ENCODE results near the gene GARNL3.

Gene GARNL3

DNA sequence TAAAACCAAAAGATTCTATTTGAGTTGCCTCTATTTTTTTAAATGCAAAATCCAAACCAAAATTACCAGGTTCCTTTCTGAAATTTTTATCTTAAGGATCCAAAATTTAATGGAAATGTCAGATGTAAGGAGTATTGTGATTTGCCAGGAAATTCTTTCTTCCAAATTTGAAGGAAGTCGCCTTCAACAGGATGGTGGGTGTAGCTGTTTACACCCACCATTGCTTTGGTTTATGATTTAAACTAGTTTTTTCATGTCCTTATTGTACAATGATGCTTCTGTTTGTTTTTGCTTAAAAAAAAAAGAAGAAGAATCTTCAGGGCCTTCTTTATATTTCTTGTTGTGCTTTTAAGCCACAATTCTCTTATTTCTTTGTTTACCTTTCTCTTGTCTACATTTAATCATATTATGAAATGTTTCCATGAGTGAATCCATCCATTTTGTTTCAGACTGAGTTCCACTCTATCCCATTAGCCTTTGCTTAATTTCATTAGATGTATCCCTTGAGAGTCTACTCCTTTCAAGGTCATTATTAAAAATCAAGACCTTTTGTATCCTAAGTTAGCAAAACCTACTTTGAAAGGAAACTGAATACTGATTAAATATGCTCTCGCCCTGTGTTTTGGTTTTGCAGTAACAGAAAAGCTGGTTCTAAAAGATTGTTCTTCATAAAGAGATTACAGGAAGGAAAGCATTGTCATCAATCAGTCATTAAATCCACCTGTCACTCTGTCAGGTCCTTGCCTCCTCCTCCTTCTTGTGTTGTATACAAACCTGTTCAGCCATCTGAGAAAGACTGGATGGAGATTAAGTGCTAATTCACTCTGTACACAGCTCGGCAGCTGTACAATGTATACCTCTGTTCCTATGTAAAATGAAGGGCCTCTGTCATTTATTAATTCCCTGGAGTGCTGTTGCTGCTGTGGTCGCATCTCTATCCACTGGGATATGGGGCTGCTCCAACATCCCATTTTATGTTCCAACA is 86.9 kb downstream of the GARNL3 start:
- DNase-seq (ENCODE audit: low spot score) = no peak

DNA sequence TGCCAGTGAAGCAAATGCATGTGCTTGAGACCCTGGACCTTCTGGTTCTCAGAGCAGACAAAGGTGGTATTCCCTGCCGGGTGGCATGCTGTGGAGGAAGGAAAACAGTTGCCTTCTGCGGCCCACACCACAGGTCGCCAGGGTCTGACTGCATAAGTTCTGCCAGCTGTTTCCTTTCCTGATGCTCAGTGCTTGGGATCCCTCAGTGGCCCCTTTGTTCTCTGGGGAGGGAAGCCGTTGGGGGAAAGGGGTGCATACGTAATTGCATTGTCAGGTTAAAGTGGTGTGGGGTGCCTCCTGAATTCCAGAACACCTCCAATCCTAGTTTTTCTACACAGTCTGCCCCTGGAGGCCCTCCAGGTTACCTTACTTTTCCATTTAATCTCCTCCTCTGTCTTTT is 89.3 kb downstream of the GARNL3 start:
- no peak for DNase-seq (ENCODE audit: low spot score)

DNA sequence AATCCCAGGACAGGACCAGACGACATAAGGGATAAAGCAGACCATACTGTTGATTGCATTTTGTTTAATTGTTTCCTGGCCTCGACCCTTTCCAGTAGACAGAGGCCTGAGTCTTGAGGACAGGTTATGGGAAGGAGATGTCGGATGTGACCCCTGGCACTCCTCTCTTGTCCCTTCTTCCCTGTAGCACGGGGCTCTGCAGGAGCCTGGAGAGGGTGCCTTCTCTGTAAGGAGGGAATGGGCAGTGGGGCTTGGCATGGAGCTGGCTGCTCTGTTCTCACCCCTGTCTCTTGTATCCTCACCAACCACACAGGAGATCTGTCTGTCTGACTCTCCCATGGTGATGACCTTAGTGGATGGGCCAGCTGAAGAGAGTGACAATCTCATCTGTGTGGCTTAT is 92.3 kb downstream of the GARNL3 start:
- DNase-seq (ENCODE audit: low spot score) = no peak

DNA sequence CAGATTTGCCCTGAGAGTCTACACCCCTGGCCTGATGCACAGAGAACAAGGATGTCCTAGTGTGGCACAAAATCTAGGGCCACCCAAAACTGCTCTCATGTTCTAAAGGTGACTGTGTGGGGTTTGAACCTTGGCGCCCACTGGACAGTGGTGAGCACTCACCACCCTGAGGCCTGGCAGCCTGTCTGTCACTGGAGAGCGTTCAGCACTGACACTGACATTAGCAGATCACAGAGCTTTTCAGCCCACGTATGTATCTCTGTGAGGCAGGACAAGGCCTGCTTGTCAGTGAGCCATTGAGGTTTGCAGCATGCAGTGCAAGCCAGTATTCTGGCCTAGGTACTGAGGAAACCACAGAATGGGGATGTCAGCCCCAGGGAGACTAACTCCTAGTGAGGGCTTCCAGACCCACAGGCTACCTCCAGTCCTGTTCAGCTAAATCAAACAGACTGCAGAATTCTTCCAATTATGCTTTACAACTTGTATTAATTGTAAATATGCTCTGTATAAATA is 93.5 kb downstream of the GARNL3 start:
- DNase-seq (ENCODE audit: low spot score) = no peak

DNA sequence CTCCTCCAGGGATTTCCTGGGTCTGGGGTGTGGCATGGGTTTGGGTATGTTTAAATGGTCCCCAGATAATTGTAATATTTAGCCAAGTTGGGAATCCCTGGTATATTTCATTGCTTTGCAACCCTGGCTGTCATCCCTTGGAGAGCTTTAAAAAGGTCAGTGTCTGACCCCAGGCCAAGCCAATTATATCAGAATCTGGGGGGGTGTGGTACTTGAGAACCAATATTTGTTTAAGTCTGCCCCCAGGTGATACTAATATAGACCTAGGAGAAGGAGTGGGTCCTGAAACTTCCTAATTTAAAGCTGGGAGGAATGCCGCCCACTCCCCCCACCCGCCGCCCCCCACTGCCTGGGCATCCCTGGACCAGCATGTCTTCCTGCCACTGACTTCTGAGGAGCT is 94.2 kb downstream of the GARNL3 start:
- no peak for DNase-seq (ENCODE audit: low spot score)

DNA sequence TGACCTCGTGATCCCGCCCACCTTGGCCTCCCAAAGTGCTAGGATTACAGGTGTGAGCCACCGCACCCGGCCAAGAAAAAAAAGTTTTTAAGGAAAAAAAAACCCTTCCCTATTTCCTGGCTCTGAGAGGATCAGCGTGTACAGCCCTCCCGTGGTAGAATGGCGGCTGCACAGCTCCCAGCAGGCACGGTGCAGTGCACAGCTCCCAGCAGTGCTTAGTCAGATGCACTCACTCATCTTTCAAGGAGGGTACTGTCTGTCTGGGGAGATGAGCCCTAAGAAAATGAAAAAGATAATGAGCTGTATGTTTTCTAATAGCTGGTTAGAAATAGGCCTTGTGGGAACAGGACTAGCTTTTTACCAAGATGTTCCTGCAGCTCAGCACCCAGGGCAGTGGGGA is 95.7 kb downstream of the GARNL3 start:
- DNase-seq (ENCODE audit: low spot score) = no peak

DNA sequence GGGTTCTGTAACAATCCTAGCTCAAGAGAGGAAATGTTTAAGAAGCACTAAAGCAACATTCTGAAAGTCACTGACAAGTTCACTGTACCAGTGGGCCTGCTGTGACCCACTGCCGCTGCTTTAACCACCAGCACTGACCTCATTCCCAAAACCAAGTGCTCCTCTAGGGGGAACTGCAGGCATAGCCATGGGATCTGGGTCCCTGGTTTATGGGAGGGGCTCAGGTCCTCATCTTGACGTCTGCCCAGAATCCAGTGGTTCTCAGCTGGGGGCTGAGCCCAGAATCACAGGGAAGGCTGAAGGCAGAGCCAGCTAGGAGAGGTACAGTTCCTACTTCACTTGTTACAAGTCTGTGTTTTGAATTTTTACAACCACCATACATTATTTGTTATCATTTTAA is 96.3 kb downstream of the GARNL3 start:
- no peak for DNase-seq (ENCODE audit: low spot score)

DNA sequence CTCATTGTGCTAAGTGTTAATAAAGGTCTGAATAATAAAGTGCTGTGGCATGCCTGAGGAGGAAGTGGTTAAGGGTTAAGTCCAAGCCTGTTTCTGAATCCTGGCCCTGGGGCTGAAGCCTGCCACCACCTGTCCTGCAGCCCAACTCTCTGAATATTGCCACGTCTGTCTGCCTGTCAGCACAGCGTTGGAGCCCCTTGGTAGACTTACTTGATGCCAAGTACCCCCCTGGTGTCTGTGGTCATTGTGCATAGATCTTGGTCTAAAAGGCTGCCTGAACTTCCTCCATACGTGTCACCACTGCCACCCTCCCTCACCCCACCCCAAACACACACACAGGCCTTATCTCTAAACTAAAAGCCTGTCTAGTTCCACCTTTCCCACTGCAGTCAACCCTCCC is 97.0 kb downstream of the GARNL3 start:
- no peak for DNase-seq (ENCODE audit: low spot score)

DNA sequence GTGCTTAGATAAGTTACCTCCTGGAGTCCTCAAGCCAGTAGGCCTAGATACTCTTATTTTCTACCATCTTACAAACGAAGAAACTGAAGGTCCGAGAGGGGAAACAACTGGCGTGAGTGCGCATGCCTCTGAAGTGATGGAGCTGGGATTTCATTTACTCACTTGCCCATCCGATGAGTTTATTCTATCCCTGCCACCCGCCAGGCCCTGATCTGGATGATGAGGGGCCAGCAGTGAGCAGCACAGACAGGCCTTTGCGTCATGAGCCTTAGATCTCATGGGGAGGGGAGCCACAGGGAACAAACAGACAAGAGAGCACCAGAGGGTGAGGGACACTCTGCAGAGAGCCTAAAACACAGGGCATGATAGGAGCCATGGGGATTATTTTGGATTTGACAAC is 98.3 kb downstream of the GARNL3 start:
- no peak for DNase-seq (ENCODE audit: low spot score)

DNA sequence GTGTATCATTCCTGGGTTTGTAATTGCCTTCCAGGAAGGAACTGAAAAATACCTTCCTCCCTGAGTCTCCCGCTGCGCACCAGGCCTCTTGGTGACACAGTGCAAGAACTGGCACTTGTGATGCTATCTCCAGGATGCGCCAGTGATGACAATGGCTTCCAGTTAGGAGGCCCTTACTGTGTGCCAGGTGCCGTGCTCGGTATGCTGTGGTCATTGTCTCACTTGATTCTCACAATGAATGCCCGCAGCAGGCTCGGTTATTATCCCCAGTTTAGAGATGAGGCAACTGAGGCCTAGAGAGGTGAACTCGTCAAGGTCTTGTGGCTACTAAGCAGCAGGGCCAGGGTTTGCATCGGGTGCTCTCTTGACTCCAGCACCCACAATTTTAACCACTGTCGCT is 100.9 kb downstream of the GARNL3 start:
- no peak for DNase-seq (ENCODE audit: low spot score)

DNA sequence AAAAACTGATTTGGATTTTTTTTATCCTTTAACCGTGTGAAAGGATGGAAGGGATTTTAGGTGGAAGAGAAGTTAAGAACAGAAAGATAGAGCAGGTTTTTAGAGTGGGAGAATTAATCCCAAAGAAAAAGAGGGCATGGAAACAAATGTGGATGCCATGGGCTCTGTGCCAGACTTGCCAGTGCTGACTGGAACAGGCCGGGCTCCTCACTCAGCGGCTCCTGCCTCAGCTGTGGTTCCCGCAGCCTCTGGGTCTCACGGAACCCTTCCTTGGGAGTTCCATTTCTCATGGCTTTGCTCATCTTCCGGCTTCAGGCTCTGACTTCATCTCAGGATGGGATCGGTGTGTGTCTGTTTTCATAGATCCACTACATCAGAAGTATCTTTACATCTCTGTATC is 102.0 kb downstream of the GARNL3 start:
- no peak for DNase-seq (ENCODE audit: low spot score)

DNA sequence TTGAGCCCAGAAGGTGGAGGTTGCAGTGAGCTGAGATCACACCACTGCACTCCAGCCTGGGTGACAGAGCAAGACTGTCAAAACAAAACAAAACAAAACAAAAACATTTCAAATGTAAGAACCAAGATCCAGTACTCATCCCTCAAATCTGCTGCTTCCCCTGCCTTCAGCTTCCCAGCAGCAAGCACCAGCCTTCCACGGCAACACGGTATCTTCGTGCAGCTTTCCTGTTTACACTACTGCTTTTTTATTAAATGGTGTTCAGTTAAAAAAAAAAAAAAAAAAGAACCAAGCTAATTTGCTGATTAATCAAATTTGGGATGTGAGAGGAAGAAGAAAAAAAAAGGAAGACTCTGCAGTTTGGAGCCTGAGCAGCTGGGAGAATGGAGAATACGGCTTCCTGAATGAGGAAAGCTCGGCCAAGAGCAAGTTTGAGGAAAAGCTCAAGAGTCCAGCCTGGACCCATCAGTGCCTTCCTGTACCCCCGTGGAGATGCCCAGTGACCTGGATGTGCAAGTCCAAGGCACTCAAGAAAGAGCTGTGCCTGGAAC is 104.4 kb downstream of the GARNL3 start:
- DNase-seq (ENCODE audit: low spot score) = no peak

DNA sequence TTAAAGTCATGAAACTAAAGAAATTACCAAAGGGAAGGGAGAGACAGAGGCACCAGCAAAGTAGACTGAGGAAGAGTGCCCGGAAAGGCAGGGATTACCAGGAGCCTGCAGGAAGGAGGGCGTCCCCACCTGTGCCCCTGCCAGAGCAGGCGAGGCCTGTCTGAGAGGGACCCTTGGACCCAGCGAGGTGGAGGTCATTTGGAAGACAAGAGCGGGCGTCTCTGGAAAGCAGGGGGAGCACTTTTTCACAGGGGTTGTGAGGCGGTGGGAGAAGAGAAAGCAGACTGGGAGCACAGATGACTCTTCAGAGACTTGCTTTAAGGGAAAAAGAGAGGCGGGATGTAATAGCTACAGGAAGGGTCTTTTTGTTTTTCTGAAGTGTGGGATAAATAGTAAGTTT is 104.9 kb downstream of the GARNL3 start:
- DNase-seq (ENCODE audit: low spot score) = no peak

DNA sequence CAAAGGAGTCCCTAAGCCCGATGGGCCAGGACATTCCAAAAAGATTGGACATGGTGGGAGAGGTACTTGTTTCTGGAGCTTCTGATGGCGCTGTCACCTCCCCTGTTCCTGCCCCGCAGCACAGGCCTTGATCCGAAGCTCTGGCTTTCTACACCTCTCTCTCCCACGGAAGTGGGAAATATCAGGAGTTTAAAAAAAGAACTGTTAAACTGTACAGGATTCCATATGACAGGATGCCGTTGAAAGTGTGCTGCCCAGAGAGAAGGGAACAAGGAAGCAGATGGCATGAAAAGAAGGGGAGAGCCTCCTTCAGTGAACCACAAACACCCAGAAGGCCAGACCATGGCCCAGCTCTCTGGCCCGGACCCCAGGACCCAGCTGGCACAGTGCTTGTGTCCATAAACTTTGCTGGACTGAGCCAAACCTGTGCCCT is 105.6 kb downstream of the GARNL3 start:
- no peak for DNase-seq (ENCODE audit: low spot score)

DNA sequence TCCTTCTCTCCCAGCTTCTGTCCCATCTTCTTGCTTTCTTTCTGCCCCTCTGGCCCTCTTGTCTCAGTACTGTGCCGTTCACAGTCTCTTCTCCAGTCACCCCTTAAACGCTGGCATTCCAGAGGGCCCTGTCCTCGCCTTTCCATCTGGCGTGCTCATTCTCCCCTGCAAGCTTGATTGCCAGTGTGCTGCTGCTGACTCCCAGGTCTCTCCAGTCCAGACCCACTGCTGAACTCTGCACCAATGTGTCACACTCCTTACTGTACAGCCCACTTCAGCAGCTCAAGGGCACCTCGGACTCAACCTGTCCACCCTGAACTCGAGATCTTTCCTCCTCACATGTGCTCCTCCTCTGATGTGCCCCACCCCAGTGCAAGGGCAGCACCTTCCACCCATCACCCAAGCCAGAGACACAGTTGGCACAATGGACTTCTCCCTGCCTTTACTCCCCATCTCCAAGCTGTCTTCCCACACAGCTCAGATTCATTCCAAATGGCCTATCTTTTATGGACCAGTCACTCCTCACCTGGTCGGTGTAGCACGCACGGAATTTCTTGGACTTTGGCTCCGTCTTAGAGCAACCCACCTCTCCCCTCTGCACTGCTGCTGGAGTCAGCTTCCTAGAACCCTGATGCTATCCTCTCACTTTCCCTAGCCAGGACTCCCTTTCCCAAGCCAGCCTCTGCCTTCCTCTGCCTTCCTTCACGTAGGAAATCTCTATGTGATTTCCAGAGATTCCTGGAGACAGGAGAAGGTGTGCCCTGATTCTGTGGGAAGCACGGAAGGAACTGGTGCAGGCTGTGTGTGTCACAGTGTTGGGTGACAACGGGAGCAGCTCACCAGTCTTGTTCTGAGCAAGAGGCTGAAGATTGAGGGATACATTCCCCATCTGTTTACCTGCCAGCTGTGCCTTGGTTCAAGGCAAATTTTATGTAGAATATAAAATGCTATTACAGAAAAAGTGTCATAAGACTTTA is 106.4 kb downstream of the GARNL3 start:
- no peak for DNase-seq (ENCODE audit: low spot score)

DNA sequence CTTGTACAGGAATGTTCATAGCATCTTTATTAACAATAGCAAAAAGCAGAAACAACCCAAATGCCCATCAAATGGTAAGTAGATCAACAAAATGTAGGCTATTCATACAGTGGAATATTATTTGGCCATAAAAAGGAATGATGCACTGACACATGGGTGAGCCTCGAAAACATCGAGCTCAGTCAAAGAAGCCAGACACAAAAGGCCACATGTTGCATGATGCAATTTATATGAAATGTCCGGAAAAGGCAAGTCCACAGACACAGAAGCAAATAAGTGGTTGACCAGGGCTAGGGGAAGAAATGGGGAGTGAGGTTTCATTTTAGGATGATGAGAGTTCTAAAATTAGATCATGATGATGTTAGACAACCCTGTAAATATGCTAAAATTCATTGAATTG is 115.9 kb downstream of the GARNL3 start:
- peak; percentile 58 for DNase-seq (ENCODE audit: low spot score)

DNA sequence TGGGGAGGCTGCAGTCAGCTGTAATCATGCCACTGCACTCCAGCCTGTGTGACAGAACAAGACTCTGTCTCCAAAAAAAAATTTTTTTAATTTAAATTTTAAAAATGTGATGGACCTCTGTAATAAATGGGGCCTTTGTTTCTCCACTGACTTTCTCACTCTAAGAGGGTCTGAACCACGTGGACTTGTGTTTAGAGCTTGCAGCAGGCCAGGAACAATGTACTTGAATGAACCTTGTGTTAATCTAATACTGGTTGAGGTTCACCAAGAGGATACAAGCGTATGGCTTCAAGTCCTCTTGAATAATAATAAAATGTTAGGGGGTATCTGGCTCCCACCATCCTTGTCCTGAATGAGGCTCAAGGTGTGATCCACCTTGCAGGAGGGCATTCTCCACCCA is 118.0 kb downstream of the GARNL3 start:
- no peak for DNase-seq (ENCODE audit: low spot score)

DNA sequence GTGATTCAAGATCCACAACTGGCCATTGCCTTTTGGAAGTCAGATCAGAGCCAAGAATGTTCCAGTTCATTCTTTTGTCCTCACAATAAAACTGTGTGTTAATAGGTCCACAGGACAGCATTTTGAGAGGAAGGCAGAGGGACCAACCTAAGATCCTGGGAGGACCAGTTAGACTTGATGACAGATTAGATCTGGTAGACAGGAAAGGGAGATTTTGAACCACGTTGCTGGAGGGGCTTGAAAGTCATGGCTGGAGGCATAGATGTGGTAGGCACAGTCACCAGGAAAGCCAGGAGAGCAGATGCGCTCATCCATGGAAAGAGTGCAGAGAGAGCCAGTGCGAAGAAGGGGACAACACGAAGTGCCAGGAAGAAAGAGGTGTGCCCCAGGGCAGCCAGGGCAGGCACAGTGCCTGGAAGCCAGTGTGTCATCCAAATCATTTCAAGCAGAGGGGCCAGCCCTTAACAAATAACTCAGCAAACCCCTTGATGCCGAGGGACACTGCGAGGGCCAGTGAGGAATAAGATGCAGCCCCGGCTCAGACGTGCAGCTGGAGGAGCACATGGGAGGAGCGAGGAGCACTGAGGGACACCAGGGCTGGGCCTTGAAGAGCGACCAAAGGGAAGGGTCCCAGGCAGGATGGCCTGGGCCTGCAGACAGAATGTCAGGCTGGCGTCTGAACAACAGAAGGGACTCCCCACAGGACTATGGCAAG is 119.6 kb downstream of the GARNL3 start:
- DNase-seq (ENCODE audit: low spot score) = no peak

DNA sequence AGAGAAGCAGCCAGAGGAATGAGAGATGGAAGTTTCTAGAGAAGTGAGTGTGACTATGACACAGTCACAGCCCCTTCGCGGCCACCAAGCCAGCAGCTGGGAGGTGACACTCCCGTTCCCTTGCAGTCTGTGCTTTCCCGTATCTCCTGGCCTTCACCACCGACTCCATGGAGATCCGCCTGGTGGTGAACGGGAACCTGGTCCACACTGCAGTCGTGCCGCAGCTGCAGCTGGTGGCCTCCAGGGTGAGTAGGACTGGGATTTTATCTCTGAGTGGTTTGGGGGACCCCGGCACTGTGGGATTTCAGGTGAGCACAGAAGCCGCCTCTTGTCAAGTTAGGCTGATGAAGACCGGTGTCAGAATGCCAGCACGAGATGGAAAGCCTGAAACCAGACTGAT is 120.3 kb downstream of the GARNL3 start:
- no peak for DNase-seq (ENCODE audit: low spot score)

DNA sequence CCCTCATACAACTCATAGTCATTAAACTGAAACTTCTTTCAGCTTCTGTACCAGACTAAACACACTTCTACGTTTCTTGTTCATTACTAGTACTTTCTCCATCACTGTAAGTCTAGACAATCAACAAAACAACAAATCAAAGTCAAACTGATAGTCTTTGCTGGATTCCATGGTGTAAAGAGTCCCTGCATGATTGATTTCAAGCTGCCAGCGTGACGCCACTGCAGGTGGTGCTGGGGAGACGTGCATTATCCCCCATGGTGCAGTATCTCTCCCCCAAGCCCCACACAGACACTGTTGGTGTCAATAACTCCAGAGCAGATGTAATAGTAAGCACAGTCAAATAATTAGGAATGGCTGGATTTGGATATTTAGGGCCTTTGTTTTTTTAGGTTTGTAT is 121.7 kb downstream of the GARNL3 start:
- no peak for DNase-seq (ENCODE audit: low spot score)

DNA sequence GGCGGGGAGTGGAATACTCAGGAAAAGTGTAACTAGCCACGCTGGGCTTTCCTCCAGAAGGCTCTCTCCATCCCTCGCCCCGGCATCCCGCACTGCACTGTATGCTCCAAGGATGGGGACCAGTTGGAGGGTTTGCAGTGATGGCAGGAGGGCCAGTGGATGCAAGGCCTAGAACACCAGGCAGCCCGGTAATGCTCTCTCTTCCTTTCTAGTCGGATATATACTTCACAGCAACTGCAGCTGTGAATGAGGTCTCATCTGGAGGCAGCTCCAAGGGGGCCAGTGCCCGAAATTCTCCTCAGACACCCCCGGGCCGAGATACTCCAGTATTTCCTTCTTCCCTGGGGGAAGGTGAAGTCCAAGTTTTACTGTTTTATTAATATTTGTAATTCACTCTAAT is 122.4 kb downstream of the GARNL3 start:
- DNase-seq (ENCODE audit: low spot score) = no peak

All from RKO (cell line).